Gastroesophageal sphincter (tissue), 3 donors: ENCODE measurements around the gene HOXC6.

Experiments used
- POLR2AphosphoS5 ChIP-seq: sonication (generic); formaldehyde crosslinking; IDR thresholded peaks from one replicate; pipeline ENCODE4 v1.6.1; 2017; ENCODE audit warnings: antibody characterized with exemption
- TF ChIP-seq, protein P1 (sequence below), 4 experiments: fragments of 200-600 bp in 2 of 4; fragments of 450-650 bp in 2 of 4; sonication (generic) in 1 of 4; IDR thresholded peaks; one replicate each; pipeline ENCODE4 v1.5.1; 2017 to 2019; ENCODE audit warnings: antibody characterized with exemption in 4 of 4, mild to moderate bottlenecking in 2 of 4, moderate library complexity in 2 of 4

DNA sequence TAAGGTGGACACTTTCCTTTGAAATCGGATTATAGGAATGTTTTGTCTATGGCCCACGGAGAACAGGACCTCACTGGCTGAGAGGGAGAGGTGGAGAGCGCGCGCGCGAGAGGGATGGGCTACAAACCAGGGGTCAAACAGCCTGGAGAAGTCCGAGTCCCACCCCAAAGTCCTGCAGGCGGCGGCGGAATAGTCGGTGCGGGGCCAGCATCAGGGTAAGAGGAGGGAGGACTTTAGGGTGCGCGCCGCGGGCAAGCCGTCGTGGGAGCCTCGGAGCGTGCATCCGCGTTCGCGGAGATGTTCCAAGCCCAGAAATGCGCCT lies 22.7 kb upstream of the HOXC6 start:
- TF ChIP-seq, protein P1, sequence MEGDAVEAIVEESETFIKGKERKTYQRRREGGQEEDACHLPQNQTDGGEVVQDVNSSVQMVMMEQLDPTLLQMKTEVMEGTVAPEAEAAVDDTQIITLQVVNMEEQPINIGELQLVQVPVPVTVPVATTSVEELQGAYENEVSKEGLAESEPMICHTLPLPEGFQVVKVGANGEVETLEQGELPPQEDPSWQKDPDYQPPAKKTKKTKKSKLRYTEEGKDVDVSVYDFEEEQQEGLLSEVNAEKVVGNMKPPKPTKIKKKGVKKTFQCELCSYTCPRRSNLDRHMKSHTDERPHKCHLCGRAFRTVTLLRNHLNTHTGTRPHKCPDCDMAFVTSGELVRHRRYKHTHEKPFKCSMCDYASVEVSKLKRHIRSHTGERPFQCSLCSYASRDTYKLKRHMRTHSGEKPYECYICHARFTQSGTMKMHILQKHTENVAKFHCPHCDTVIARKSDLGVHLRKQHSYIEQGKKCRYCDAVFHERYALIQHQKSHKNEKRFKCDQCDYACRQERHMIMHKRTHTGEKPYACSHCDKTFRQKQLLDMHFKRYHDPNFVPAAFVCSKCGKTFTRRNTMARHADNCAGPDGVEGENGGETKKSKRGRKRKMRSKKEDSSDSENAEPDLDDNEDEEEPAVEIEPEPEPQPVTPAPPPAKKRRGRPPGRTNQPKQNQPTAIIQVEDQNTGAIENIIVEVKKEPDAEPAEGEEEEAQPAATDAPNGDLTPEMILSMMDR (IDR thresholded peaks at IDR 0.05), result no peak
- no peak for TF ChIP-seq POLR2AphosphoS5
